Measurements from ENCODE around the gene CALML5.

- TF ChIP-seq CTCF (IDR thresholded peaks at IDR 0.05) (no peak), POLR2AphosphoS5 (IDR thresholded peaks at IDR 0.05) (no peak), POLR2A (IDR thresholded peaks at IDR 0.05) (no peak)
Measured at GRCh38 chr10:5529702-5530411, 30.5 kb upstream of the CALML5 start.

Measured in breast epithelium (tissue), 3 donors.